Measurements from ENCODE around the gene SLC12A5. TPM values are rescaled to one million over a fixed set of nuclear protein-coding genes. Genes with fewer than 3 reads are reported as not detected.

SLC12A5 gene
- total and polyA plus RNA-seq, 7 donors: 0.29 TPM; not detected in 6

GRCh38 chr20:46027245-46027853, 1.7 kb upstream of the SLC12A5 start:
- TF ChIP-seq CTCF (IDR thresholded peaks at IDR 0.05): no peak
- 7 to 10% (median 7%) methylated on average over 4 of the region's 4 CpGs for WGBS, 3 donors
- no peaks in the 10 kb centered on the region for H3K4me1 ChIP-seq
- intact Hi-C loops (cut with DNase I): loop anchor here in 1 of 2 donors (10.0 kb wide), 1 partner anchor 127 kb away; no protein-coding TSS in a partner anchor
- DNase-seq (no peak), ATAC-seq (no peak)
- H3K9me3 ChIP-seq: no peaks in the 10 kb centered on the region
- no peak overlapping the region for H3K27ac ChIP-seq
- no peaks in the 10 kb centered on the region for H3K36me3 ChIP-seq (ENCODE audit: insufficient read depth in 1 of 2, low read depth in 1 of 2)
- peaks cover 4 to 92% (median 34%) of the 10 kb centered on the region in 3 donors for H3K27me3 ChIP-seq (ENCODE audit: insufficient read depth in 3 of 3, low read length in 2 of 3)
- H3K4me3 ChIP-seq: no peak overlapping the region

- Histone ChIP-seq H3K36me3 (ENCODE audit: insufficient read depth in 1 of 2, low read depth in 1 of 2) (no peaks in the 10 kb centered on the region), H3K9me3 (no peaks in the 10 kb centered on the region), H3K27ac (no peak overlapping the region), H3K4me3 (no peak overlapping the region), H3K27me3 (ENCODE audit: insufficient read depth in 3 of 3, low read length in 2 of 3) (peaks cover 4 to 94% (median 34%) of the 10 kb centered on the region in 3 donors), H3K4me1 (no peaks in the 10 kb centered on the region)
- intact Hi-C loops (cut with DNase I): loop anchor here in 1 of 2 donors (10.0 kb wide), 1 partner anchor 127 kb away; no protein-coding TSS in a partner anchor
- no peak for ATAC-seq
- DNase-seq: no peak
- 53 to 61% (median 60%) methylated on average over 7 of the region's 7 CpGs for WGBS, 3 donors
- no peak for TF ChIP-seq CTCF (IDR thresholded peaks at IDR 0.05)
Observed at GRCh38 chr20:46028110-46028509, 905 bp upstream of the SLC12A5 start.

GRCh38 chr20:46030284-46031013, 1.4 kb downstream of the SLC12A5 start:
- no peak for ATAC-seq

GRCh38 chr20:46031014-46031569, 2.1 kb downstream of the SLC12A5 start:
- TF ChIP-seq CTCF (IDR thresholded peaks at IDR 0.05): no peak
- H3K4me1 ChIP-seq: no peaks in the 10 kb centered on the region
- intact Hi-C loops (cut with DNase I): no loop called here
- H3K36me3 ChIP-seq (ENCODE audit: insufficient read depth in 1 of 2, low read depth in 1 of 2): no peaks in the 10 kb centered on the region
- no peak for ATAC-seq
- no peaks in the 10 kb centered on the region for H3K9me3 ChIP-seq
- WGBS, 3 donors: 13 to 19% (median 15%) methylated on average over 11 of the region's 11 CpGs
- H3K4me3 ChIP-seq: no peak overlapping the region
- no peak for DNase-seq
- H3K27me3 ChIP-seq (ENCODE audit: insufficient read depth in 3 of 3, low read length in 2 of 3): peaks cover 9 to 87% (median 33%) of the 10 kb centered on the region in 3 donors
- H3K27ac ChIP-seq: no peak overlapping the region

More at GRCh38 chr20:46030284-46031013, 1.4 kb downstream of the SLC12A5 start:
- intact Hi-C loops (cut with DNase I): no loop called here
- 7 to 8% (median 8%) methylated on average over 46 to 49 of the region's 49 CpGs for WGBS, 3 donors
- DNase-seq: no peak
- no peaks in the 10 kb centered on the region for H3K36me3 ChIP-seq (ENCODE audit: insufficient read depth in 1 of 2, low read depth in 1 of 2)
- no peaks in the 10 kb centered on the region for H3K9me3 ChIP-seq
- peaks cover 9 to 94% (median 33%) of the 10 kb centered on the region in 3 donors for H3K27me3 ChIP-seq (ENCODE audit: insufficient read depth in 3 of 3, low read length in 2 of 3)
- H3K27ac ChIP-seq: no peak overlapping the region
- no peaks in the 10 kb centered on the region for H3K4me1 ChIP-seq
- TF ChIP-seq CTCF (IDR thresholded peaks at IDR 0.05): no peak
- H3K4me3 ChIP-seq: no peak overlapping the region
